ENCODE data around the gene SMC6.

Gene SMC6

GRCh38 chr2:17644997-17645720, 108.5 kb downstream of the SMC6 start:
- DNase-seq = no peak

- no peak for DNase-seq
Measured at GRCh38 chr2:17643031-17643615, 110.5 kb downstream of the SMC6 start.

GRCh38 chr2:17640406-17640805, 113.2 kb downstream of the SMC6 start:
- DNase-seq = no peak

- no peak for DNase-seq
Measured at GRCh38 chr2:17638196-17638743, 115.3 kb downstream of the SMC6 start.

- DNase-seq = no peak
Measured at GRCh38 chr2:17637131-17637906, 116.3 kb downstream of the SMC6 start.

- no peak for DNase-seq
Measured at GRCh38 chr2:17636257-17636656, 117.4 kb downstream of the SMC6 start.

- no peak for DNase-seq
Measured at GRCh38 chr2:17634997-17635396, 118.6 kb downstream of the SMC6 start.

- no peak for DNase-seq
Measured at GRCh38 chr2:17630089-17630488, 123.5 kb downstream of the SMC6 start.

- no peak for DNase-seq
Measured at GRCh38 chr2:17628349-17629261, 125.0 kb downstream of the SMC6 start.

GRCh38 chr2:17627434-17627833, 126.2 kb downstream of the SMC6 start:
- DNase-seq = no peak

GRCh38 chr2:17626986-17627385, 126.6 kb downstream of the SMC6 start:
- DNase-seq = no peak

GRCh38 chr2:17625446-17625845, 128.2 kb downstream of the SMC6 start:
- DNase-seq = no peak

GRCh38 chr2:17621781-17622180, 131.8 kb downstream of the SMC6 start:
- DNase-seq = no peak

GRCh38 chr2:17620841-17621240, 132.8 kb downstream of the SMC6 start:
- no peak for DNase-seq

GRCh38 chr2:17620280-17620679, 133.3 kb downstream of the SMC6 start:
- no peak for DNase-seq

GRCh38 chr2:17617955-17618354, 135.7 kb downstream of the SMC6 start:
- no peak for DNase-seq

- no peak for DNase-seq
Measured at GRCh38 chr2:17617516-17617915, 136.1 kb downstream of the SMC6 start.

GRCh38 chr2:17616405-17616804, 137.2 kb downstream of the SMC6 start:
- no peak for DNase-seq

GRCh38 chr2:17615728-17616351, 137.8 kb downstream of the SMC6 start:
- DNase-seq = no peak

- DNase-seq = no peak
Measured at GRCh38 chr2:17615147-17615546, 138.5 kb downstream of the SMC6 start.

- no peak for DNase-seq
Measured at GRCh38 chr2:17614174-17614930, 139.3 kb downstream of the SMC6 start.

All from NCI-H2029 treated with DMSO at 0.1 percent for 48 hours (cell line).